CD4-positive, alpha-beta T cell treated with Interleukin-2 at 100 ng/mL for 4 hours (primary cell): ENCODE data around the gene GRAP2.
A peak's percentile ranks its signal among the peaks of the same experiment; 100 is the strongest.
"Not testable (repeated sequence)": the region's sequence is repeated elsewhere in the genome, so short reads cannot be mapped to it uniquely, and the experiment has no call there.

Experiments
- DNase-seq: peaks from one replicate; pipeline ENCODE4 v3.0.0-alpha.2; 2020; ENCODE audit warnings: low spot score

The GRAP2 gene

DNA sequence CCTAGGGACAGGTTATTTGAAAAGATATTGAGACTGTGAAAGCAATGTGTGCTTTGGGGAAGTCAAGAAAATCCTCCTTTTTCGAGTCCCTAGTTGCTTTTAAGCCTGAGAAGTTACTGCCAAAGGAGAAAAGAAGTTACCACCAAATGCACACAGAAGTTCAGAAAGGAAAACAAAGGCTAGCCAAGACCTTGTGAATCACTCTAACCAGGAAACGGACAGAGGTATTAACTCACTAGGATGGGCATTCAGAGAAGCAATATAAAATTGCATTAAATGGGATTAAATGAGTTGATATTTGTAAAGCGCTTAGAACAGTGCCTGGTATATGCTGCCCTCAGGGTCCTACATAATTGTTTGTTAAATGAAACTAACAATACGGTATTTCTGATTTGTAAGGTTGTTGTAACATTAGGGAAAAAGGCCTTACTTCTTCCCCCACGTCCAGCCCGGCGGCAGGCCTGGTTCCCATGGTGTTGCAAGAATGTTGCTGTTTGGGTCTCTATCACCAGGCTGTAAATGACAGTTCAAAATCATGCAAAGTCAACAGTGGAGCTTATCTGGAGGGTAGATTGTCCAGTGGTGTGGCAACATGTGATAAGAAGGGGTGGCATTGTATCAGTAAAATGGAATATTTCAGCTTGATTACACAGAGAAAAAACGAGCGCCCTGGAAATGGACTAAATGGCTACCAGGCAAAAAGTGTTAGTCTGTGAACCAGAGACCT lies 66.4 kb downstream of the GRAP2 start:
- no peak for DNase-seq

GRCh38 chr22:39967996-39968972 lies 67.4 kb downstream of the GRAP2 start:
- DNase-seq = no peak

DNA sequence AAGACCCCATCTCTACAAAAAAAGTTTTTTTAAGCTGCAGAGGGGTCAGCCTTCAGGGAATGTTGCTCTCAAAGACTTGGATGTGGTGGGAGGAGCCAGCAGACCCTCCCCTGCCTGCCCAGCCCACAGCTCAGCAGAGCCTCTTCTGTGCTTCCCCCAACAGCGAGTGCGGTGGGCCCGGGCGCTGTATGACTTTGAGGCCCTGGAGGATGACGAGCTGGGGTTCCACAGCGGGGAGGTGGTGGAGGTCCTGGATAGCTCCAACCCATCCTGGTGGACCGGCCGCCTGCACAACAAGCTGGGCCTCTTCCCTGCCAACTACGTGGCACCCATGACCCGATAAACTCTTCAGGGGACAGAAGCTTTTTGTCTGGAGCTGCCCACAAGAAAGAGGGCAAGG lies 69.9 kb downstream of the GRAP2 start:
- no peak for DNase-seq

DNA sequence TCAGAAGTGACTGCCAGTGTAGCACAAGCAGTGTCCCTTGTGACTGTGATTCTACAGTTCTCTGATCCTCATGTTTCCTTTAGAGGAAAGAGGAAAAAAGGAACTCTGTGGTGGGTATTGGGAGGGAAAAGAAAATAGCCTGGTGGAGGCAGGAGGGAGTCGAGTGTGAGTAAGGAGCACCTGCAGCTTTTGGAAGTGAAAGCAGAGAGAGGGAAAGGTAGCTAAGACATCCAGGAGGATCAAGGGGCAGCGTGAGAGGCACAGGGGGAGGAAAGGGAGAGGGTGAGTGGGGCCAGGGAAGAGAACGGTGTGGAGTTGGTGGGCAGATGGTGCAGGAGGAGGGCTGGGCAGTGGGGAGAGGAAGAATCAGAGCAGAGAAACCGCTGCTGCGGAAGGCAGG lies 71.8 kb downstream of the GRAP2 start:
- DNase-seq = no peak

- no peak for DNase-seq
Observed at GRCh38 chr22:39973656-39974055, 72.8 kb downstream of the GRAP2 start.

DNA sequence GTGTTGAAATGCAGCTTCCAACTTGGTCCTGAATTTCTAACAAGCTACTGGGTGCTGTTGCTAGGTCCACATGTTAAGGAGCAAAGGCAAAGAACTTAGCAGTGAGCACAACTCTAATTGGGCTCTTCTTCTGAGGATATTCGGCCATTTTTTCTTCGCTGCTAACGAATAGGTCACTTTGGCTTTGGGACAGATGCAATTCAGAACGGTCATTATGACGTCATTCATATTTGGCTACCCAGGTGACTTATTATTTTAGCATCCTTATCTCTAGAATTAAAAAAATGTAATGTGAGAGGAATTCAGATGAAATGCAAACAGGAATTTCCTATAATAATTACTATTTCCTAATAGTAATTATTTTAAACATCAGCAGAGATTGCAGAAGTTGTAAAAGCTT lies 73.2 kb downstream of the GRAP2 start:
- no peak for DNase-seq

DNA sequence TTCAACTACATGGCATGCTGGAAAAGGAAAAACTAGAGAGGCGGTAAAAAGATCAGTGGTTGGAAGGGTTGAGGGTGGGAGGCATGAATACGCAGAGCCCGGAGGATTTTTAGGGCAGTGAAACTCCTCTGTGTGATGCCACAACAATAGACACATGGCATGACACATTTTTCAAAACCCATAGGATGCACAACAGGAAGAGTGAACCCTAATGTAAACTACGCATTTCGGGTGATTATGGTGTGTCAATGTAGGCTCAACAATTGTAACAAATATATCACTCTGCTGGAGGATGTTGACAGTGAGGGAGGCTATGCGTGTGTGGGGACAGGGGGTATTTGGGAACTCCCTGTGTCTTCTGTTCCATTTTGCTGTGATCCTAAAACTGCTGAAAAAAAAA lies 78.2 kb downstream of the GRAP2 start:
- DNase-seq = no peak

GRCh38 chr22:39979458-39979857 lies 78.6 kb downstream of the GRAP2 start:
- DNase-seq = no peak

- no peak for DNase-seq
Observed at GRCh38 chr22:39980596-39980995, 79.7 kb downstream of the GRAP2 start.

GRCh38 chr22:39983346-39983745 lies 82.5 kb downstream of the GRAP2 start:
- no peak for DNase-seq

DNA sequence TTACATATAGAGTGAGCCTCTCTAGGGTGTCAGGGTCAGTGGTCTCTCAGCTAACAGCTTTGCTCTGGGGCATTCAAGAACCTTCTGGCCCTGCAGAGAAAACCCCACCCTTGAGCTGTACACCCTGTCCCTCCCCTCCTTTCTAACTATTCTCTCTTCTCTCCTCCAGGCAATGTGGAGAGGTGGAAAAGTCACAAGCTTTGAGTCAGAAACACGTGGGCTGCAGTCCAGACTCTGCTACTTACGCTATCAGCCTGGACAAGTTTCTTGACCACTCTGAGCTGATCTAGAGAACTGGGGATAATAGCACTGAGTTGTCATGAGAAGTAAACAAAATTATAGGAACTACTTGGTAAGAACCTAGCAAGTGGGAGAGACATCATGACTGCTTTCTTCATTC lies 83.1 kb downstream of the GRAP2 start:
- DNase-seq = no peak

GRCh38 chr22:39984746-39985145 lies 83.9 kb downstream of the GRAP2 start:
- DNase-seq = no peak

GRCh38 chr22:39985383-39986035 lies 84.6 kb downstream of the GRAP2 start:
- no peak for DNase-seq

DNA sequence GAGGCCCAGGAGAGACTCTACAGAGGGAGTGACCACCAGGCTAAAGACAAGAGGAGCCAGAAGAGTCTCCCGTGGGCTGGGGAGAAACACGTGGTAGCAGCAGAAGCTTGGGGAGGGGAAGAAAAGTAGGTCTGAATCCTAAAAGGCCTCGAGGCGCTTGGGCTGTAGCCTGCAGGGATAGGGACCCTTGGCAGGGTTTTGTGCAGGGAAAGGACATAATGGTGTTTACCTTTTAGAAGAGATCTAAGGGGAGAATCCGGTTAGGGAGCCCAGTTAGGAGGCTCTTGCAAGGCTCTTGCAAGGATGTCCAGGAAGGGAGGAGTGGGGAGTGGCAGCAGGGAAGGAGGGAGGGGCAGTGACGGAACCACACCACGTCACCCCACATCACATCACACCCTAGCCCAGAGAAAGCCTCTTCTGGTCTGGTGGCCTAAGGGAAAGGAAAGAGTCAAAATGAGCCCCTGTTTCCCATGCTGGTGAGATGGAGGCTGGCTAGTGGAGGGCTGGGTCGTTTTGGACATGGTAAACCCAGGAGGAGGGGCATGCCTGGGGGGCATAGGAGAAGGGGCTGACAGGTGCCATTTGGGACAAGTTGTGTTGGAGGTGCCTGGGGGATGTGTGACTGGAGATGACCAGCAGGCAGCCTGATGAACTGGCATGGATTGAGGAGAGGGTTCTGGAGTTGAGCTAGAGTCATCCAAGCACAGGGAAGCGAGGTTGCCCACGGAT lies 87.7 kb downstream of the GRAP2 start:
- no peak for DNase-seq

- no peak for DNase-seq
Observed at GRCh38 chr22:39989633-39990032, 88.7 kb downstream of the GRAP2 start.

DNA sequence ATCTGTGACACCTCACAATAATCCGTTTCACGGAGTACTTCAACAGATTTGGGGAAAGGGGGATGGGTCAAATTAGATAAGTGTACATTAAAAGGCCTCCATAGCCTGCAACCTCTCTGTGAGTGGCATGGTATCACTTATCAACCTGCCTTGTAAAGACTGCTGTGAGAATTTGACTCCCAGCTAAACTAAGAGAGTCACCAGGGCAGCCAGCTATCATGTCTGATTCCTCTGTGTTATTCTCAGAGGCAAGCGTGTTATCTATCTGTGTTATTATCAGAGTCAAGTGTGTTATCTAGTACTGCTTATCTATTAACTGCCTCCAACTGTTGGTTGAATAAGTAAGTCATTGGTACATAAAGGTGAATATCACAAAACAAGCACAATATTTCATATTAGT lies 89.8 kb downstream of the GRAP2 start:
- no peak for DNase-seq

GRCh38 chr22:39991159-39991860 lies 90.4 kb downstream of the GRAP2 start:
- no peak for DNase-seq

GRCh38 chr22:39992088-39992826 lies 91.4 kb downstream of the GRAP2 start:
- no peak for DNase-seq

- not testable (repeated sequence) for DNase-seq
Observed at GRCh38 chr22:39992894-39993293, 92.0 kb downstream of the GRAP2 start.

- DNase-seq = peak; percentile 24
Observed at GRCh38 chr22:39994041-39994565, 93.2 kb downstream of the GRAP2 start.
